A673 (cell line): ENCODE measurements around the gene CCNI. TPM values are rescaled to one million over a fixed set of nuclear protein-coding genes. Genes with fewer than 3 reads are reported as not detected.

Experiments used
- BruUV-seq: library from RNA; stranded (reverse); fragments of 400-500 nt; replicated peaks from 2 replicates; lab custom pipeline; 2021; lab: Mats Ljungman, UMichigan
- CTCF ChIA-PET: fragments of 300-600 bp; sonication (Branson Sonifier 250); formaldehyde crosslinking; loops from one replicate; lab custom pipeline; 2022; ENCODE audit warnings: antibody characterized with exemption; lab: Charles Lee
- POLR2A ChIA-PET: fragments of 300-600 bp; sonication (Branson Sonifier 250); formaldehyde crosslinking; loops from one replicate; lab custom pipeline; 2022; ENCODE audit warnings: antibody characterized with exemption; ENCODE audit not compliant: low non-redundant PET; lab: Charles Lee
- DNase-seq: peaks from one replicate; pipeline ENCODE4 v3.0.0-alpha.2; 2015; ENCODE audit warnings: low spot score
- H3K27ac ChIP-seq: fragments of 200-600 bp; sonication (generic); 2 replicates; pipeline ENCODE4 v1.5.1; 2016; ENCODE audit warnings: mixed run types, low read depth, mild to moderate bottlenecking, mixed read lengths, antibody characterized with exemption, low read length; ENCODE audit not compliant: poor library complexity, severe bottlenecking
- H3K27me3 ChIP-seq: fragments of 200-600 bp; sonication (generic); replicated peaks from 2 replicates; pipeline ENCODE4 v1.6.1; 2017; ENCODE audit warnings: mixed run types, low read depth, mild to moderate bottlenecking, mixed read lengths, antibody characterized with exemption, low read length; ENCODE audit not compliant: insufficient read depth, poor library complexity
- H3K36me3 ChIP-seq: fragments of 200-600 bp; sonication (generic); 2 replicates; pipeline ENCODE4 v1.6.1; 2016; ENCODE audit warnings: mixed run types, mild to moderate bottlenecking, mixed read lengths, antibody characterized with exemption, low read length; ENCODE audit not compliant: insufficient read depth, poor library complexity, severe bottlenecking
- H3K4me1 ChIP-seq: fragments of 200-600 bp; sonication (generic); 2 replicates; pipeline ENCODE4 v1.6.1; 2017; ENCODE audit warnings: mixed run types, mild to moderate bottlenecking, mixed read lengths, antibody characterized with exemption, low read length; ENCODE audit not compliant: insufficient read depth, poor library complexity, severe bottlenecking
- H3K4me3 ChIP-seq: fragments of 200-600 bp; sonication (generic); 2 replicates; pipeline ENCODE4 v1.5.1; 2016; ENCODE audit warnings: low read depth, mixed run types, mild to moderate bottlenecking, mixed read lengths, low read length; ENCODE audit not compliant: poor library complexity, severe bottlenecking
- H3K9me3 ChIP-seq: fragments of 200-600 bp; sonication (generic); 2 replicates; pipeline ENCODE4 v1.6.1; 2016; ENCODE audit warnings: mixed run types, low read depth, mild to moderate bottlenecking, mixed read lengths, antibody characterized with exemption, low read length; ENCODE audit not compliant: poor library complexity, severe bottlenecking
- CTCF ChIP-seq: fragments of 300-800, 200-600 bp; sonication (generic); conservative IDR thresholded peaks from 2 replicates; pipeline ENCODE4 v1.5.1; 2017; ENCODE audit warnings: low read depth, mild to moderate bottlenecking, antibody characterized with exemption, low read length, moderate library complexity, mixed read lengths
- EZH2 ChIP-seq: fragments of 200-600 bp; sonication (generic); IDR thresholded peaks from 2 replicates; pipeline ENCODE4 v1.6.1; 2017; ENCODE audit warnings: borderline replicate concordance, low read depth, mild to moderate bottlenecking, mixed read lengths, antibody characterized with exemption, low read length; ENCODE audit not compliant: poor library complexity, severe bottlenecking
- intact Hi-C: fragments of 100-400 bp; cut with micrococcal nuclease; formaldehyde crosslinking; loops from one replicate; pipeline ENCODE4 v1.10.0; 2022; ENCODE audit not compliant: unreplicated experiment
- total RNA-seq: library from RNA; stranded (reverse); gene quantifications from 2 replicates; pipeline ENCODE4 v1.2.3, GENCODE V29; 2021

Gene CCNI
- total RNA-seq, 1 experiment from 2014 or later, result 134 TPM

GRCh38 chr4:77076889-77077635, 1.3 kb upstream of the CCNI start:
- BruUV-seq, result no TSS peak
- H3K9me3 ChIP-seq, result no peaks in the 10 kb centered on the region
- H3K27ac ChIP-seq, result peak overlapping the region; percentile 99
- CTCF ChIA-PET, result no interaction called here
- intact Hi-C loops, result loop anchor here (5.0 kb wide), 1 partner anchor 80 kb away; the partner anchor contains the start of gene CCNG2
- TF ChIP-seq EZH2, result no peak
- no peak for TF ChIP-seq CTCF
- H3K36me3 ChIP-seq, result no peaks in the 10 kb centered on the region
- peak overlapping the region; percentile 86 for H3K4me3 ChIP-seq
- no peak for DNase-seq
- H3K4me1 ChIP-seq, result peaks cover 10% of the 10 kb centered on the region
- no peaks in the 10 kb centered on the region for H3K27me3 ChIP-seq
- POLR2A ChIA-PET, result no interaction called here

GRCh38 chr4:77074981-77075855, 571 bp downstream of the CCNI start:
- H3K4me3 ChIP-seq, result peak overlapping the region; percentile 86
- BruUV-seq, result no TSS peak
- no peaks in the 10 kb centered on the region for H3K27me3 ChIP-seq
- intact Hi-C loops, result loop anchor here (5.0 kb wide), 1 partner anchor 82 kb away; the partner anchor contains the start of gene CCNG2
- H3K4me1 ChIP-seq, result peaks cover 11% of the 10 kb centered on the region
- ChIA-PET CTCF (interaction anchor here (1.2 kb wide), 1 partner anchor 20 kb away, joined by 13 read pairs; no protein-coding TSS in a partner anchor), POLR2A (no interaction called here)
- TF ChIP-seq CTCF, result no peak
- TF ChIP-seq EZH2, result no peak
- no peaks in the 10 kb centered on the region for H3K9me3 ChIP-seq
- no peaks in the 10 kb centered on the region for H3K36me3 ChIP-seq
- peak; percentile 35 for DNase-seq
- peak overlapping the region; percentile 99 for H3K27ac ChIP-seq

- Histone ChIP-seq H3K4me3 (peak overlapping the region; percentile 86), H3K9me3 (no peaks in the 10 kb centered on the region), H3K27ac (no peak overlapping the region), H3K27me3 (no peaks in the 10 kb centered on the region), H3K36me3 (no peaks in the 10 kb centered on the region), H3K4me1 (peaks cover 11% of the 10 kb centered on the region)
- ChIA-PET POLR2A (no interaction called here), CTCF (no interaction called here)
- DNase-seq, result no peak
- TF ChIP-seq CTCF (no peak), EZH2 (no peak)
- intact Hi-C loops, result no loop called here
- BruUV-seq, result TSS peak; percentile 45
Observed at GRCh38 chr4:77074381-77074831, 1.4 kb downstream of the CCNI start.
